Smooth muscle cell (in vitro differentiated cells): Measurements from ENCODE around the gene MAL. TPM values are rescaled to one million over a fixed set of nuclear protein-coding genes. Genes with fewer than 3 reads are reported as not detected.

ENCODE experiments used
- DNase-seq: peaks from one replicate; lab custom pipeline; 2025; ENCODE audit not compliant: unreplicated experiment; lab: John Stamatoyannopoulos, UW
- H2AFZ ChIP-seq: fragments of 200-600 bp; sonication (generic); 2 replicates; pipeline ENCODE4 v1.6.0; 2016; ENCODE audit warnings: antibody characterized with exemption, low read depth, mild to moderate bottlenecking
- H3F3A ChIP-seq: fragments of 200-600 bp; sonication (generic); 2 replicates; pipeline ENCODE4 v1.6.0; 2017; ENCODE audit warnings: antibody characterized with exemption, low read depth
- H3K27ac ChIP-seq: fragments of 200-600 bp; sonication (generic); 2 replicates; pipeline ENCODE4 v1.5.1; 2016; ENCODE audit warnings: low read depth, mild to moderate bottlenecking
- H3K27me3 ChIP-seq: fragments of 200-600 bp; sonication (generic); 2 replicates; pipeline ENCODE4 v1.6.1; 2016; ENCODE audit warnings: low read depth, mild to moderate bottlenecking
- H3K36me3 ChIP-seq: fragments of 200-600 bp; sonication (generic); 2 replicates; pipeline ENCODE4 v1.5.1; 2016; ENCODE audit warnings: low read depth
- H3K4me1 ChIP-seq: fragments of 200-600 bp; sonication (generic); 2 replicates; pipeline ENCODE4 v1.5.1; 2016; ENCODE audit warnings: low read depth
- H3K4me2 ChIP-seq: fragments of 200-600 bp; sonication (generic); 2 replicates; pipeline ENCODE4 v1.6.0; 2016; ENCODE audit warnings: mild to moderate bottlenecking
- H3K4me3 ChIP-seq: fragments of 200-600 bp; sonication (generic); 2 replicates; pipeline ENCODE4 v1.5.1; 2016; ENCODE audit warnings: mild to moderate bottlenecking
- H3K79me2 ChIP-seq: fragments of 200-600 bp; sonication (generic); 2 replicates; pipeline ENCODE4 v1.6.0; 2016; ENCODE audit warnings: low read depth, mild to moderate bottlenecking
- H3K9ac ChIP-seq: fragments of 200-600 bp; sonication (generic); 2 replicates; pipeline ENCODE4 v1.6.0; 2016; ENCODE audit warnings: low read depth
- H3K9me3 ChIP-seq: fragments of 200-600 bp; sonication (generic); replicated peaks from 2 replicates; pipeline ENCODE4 v1.5.1; 2016; ENCODE audit warnings: low read depth
- H4K20me1 ChIP-seq: fragments of 200-600 bp; sonication (generic); 2 replicates; pipeline ENCODE4 v1.6.0; 2016; ENCODE audit warnings: low read depth
- CTCF ChIP-seq: fragments of 200-600 bp; sonication (generic); IDR thresholded peaks from 2 replicates; pipeline ENCODE4 v1.5.1; 2017; ENCODE audit warnings: borderline replicate concordance, mild to moderate bottlenecking, antibody characterized with exemption; ENCODE audit not compliant: insufficient read depth, poor library complexity, severe bottlenecking
- WGBS: methylation state at CpG from one replicate; pipeline ENCODE4 v1.1.7; 2016; ENCODE audit warnings: low lambda C conversion rate; 5-methylcytosine and 5-hydroxymethylcytosine counted together
- polyA plus RNA-seq: library from polyadenylated mRNA; unstranded; fragments of >200 nt; fragmentation: Nextera tagmentation; extraction: Ambion mirVana; gene quantifications from 2 replicates; pipeline ENCODE4 v1.2.1, GENCODE V29; 2016
- total RNA-seq: library from RNA; depleted of rRNA; stranded (reverse); fragments of >200 nt; gene quantifications from 2 replicates; pipeline ENCODE4 v1.2.3, GENCODE V29; 2014

Gene MAL
- total RNA-seq (not detected in 2 replicates), polyA plus RNA-seq (not detected in 2 replicates)

DNA sequence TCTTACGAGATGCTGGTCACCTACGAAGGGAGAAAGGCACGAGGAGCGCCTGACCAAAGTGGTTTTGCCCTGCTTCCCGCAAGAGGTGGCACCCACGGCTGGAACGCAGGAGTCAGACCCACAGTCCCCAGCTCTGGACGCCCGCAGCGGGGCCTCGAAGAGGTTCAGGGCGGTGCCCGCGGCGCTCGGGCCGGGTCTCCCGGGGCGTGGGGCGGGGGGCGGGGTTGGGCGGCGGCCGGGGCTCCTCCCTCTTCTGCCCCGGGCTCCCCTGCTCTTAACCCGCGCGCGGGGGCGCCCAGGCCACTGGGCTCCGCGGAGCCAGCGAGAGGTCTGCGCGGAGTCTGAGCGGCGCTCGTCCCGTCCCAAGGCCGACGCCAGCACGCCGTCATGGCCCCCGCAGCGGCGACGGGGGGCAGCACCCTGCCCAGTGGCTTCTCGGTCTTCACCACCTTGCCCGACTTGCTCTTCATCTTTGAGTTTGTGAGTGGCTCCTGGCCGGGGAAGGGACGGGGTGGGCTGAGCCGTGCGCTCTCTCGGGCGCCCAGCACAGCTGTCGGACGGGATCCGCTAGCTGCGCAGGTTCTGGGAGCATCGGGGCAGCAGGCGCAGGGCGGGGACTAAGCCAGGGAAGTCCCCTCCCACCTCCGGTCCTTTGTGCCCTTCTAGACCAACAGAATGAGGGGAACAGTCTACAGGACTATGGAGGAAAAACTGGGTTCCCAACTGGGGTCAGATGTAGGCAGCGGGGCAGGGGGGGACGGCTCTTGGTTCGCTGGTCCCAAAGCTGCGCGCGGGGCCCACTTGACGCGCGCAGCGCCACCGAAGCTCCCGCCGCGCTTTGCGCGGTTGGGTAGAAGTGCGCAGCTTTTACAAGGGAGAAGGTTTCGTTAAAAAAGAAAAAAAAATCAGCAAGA, at the start of gene MAL:
MAL (plus strand) TSS at position 303 of the 914 bp plus-strand sequence; CDS start at position 388, 85 bp downstream.
- Histone ChIP-seq H3F3A (no peaks in the 10 kb centered on the region), H3K9ac (no peak within 1 kb of the TSS), H3K4me1 (no peaks in the 10 kb centered on the region), H3K36me3 (no peaks in the 10 kb centered on the region), H3K79me2 (no peaks in the 10 kb centered on the region), H3K4me2 (no peak within 1 kb of the TSS), H3K4me3 (no peak within 1 kb of the TSS), H2AFZ (no peak within 1 kb of the TSS), H4K20me1 (no peaks in the 10 kb centered on the region), H3K9me3 (no peaks in the 10 kb centered on the region), H3K27me3 (peaks cover 42% of the 10 kb centered on the region), H3K27ac (no peak within 1 kb of the TSS)
- 39% methylated on average over 74 of the region's 81 CpGs for WGBS
- TF ChIP-seq CTCF: no peak
- no peak for DNase-seq

- WGBS: 71% methylated on average over 4 of the region's 4 CpGs
- Histone ChIP-seq H3K79me2 (no peaks in the 10 kb centered on the region), H3K27me3 (no peaks in the 10 kb centered on the region)
These were observed 47.7 kb upstream of the MAL start for GRCh38 chr2:94977826-94978225.

DNA sequence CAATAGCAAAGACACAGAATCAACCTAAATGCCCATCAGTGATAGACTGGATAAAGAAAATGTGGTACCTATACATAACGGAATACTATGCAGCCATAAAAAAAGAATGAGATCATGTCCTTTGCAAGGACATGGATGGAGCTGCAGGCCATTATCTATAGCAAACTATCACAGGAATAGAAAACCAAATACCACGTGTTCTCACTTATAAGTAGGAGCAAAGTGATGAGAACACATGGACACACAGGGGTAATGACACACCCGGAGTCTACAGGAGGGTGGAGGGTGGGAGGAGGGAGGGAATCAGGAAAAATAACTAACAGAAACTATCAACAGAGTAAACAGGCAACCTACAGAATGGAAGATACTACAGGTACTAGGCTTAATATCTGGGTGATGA, 46.6 kb upstream of the MAL start:
- H4K20me1 ChIP-seq: no peaks in the 10 kb centered on the region
- no peak overlapping the region for H3K27ac ChIP-seq
- no peak for TF ChIP-seq CTCF
- no peaks in the 10 kb centered on the region for H3K9me3 ChIP-seq
- no peaks in the 10 kb centered on the region for H3K27me3 ChIP-seq
- no peaks in the 10 kb centered on the region for H3K79me2 ChIP-seq
- no peak for DNase-seq
- no peaks in the 10 kb centered on the region for H3K4me1 ChIP-seq
- H2AFZ ChIP-seq: no peak overlapping the region
- H3K36me3 ChIP-seq: no peaks in the 10 kb centered on the region
- no peak overlapping the region for H3K9ac ChIP-seq
- no peak overlapping the region for H3K4me3 ChIP-seq
- 57% methylated on average over 3 of the region's 3 CpGs for WGBS
- H3F3A ChIP-seq: no peaks in the 10 kb centered on the region
- H3K4me2 ChIP-seq: no peak overlapping the region

More at GRCh38 chr2:94977826-94978225, 47.7 kb upstream of the MAL start:
- no peaks in the 10 kb centered on the region for H4K20me1 ChIP-seq
- H3K9me3 ChIP-seq: no peaks in the 10 kb centered on the region
- no peaks in the 10 kb centered on the region for H3F3A ChIP-seq
- no peak overlapping the region for H3K9ac ChIP-seq
- no peak overlapping the region for H2AFZ ChIP-seq
- no peak for TF ChIP-seq CTCF
- H3K36me3 ChIP-seq: no peaks in the 10 kb centered on the region
- no peak overlapping the region for H3K4me2 ChIP-seq
- H3K27ac ChIP-seq: no peak overlapping the region
- no peak for DNase-seq
- H3K4me3 ChIP-seq: no peak overlapping the region
- H3K4me1 ChIP-seq: no peaks in the 10 kb centered on the region
